BLaER1 treated with 17β-estradiol and CSF1 and Interleukin-3, amounts not matched to agents 10 nM and 100 nM (cell line): ENCODE data around the gene TPD52L1.

Experiments used
- H3K27ac ChIP-seq, 11 experiments: shearing (Covaris generic); formaldehyde crosslinking; 2 replicates each; pipeline ENCODE4 v1.8.1; 2022
- H3K27me3 ChIP-seq, 11 experiments: shearing (Covaris generic); formaldehyde crosslinking; 2 replicates each; pipeline ENCODE4 v1.8.1; 2022
- H3K36me3 ChIP-seq, 11 experiments: shearing (Covaris generic); formaldehyde crosslinking; 2 replicates each; pipeline ENCODE4 v1.8.1; 2022
- H3K4me1 ChIP-seq, 10 experiments: shearing (Covaris generic); formaldehyde crosslinking; 2 replicates each; pipeline ENCODE4 v1.8.1; 2022
- H3K4me2 ChIP-seq, 11 experiments: shearing (Covaris generic); formaldehyde crosslinking; 2 replicates each; pipeline ENCODE4 v1.8.1; 2022
- H3K4me3 ChIP-seq, 10 experiments: shearing (Covaris generic); formaldehyde crosslinking; 2 replicates each; pipeline ENCODE4 v1.8.1; 2022
- H3K9ac ChIP-seq, 11 experiments: shearing (Covaris generic); formaldehyde crosslinking; 2 replicates each; pipeline ENCODE4 v1.8.1; 2022
- H3K9me3 ChIP-seq, 11 experiments: shearing (Covaris generic); formaldehyde crosslinking; replicated peaks in 1 of 11; 2 replicates each; pipeline ENCODE4 v1.8.1; 2022
- H4K20me1 ChIP-seq, 11 experiments: shearing (Covaris generic); formaldehyde crosslinking; 2 replicates each; pipeline ENCODE4 v1.8.1; 2022
- Cebpa-rat ChIP-seq, 11 experiments: shearing (Covaris generic); IDR thresholded peaks; 2 replicates each; pipeline ENCODE4 v1.8.1; 2022

TPD52L1 gene

GRCh38 chr6:125233202-125233601 lies 79.6 kb downstream of the TPD52L1 start:
- no peak overlapping the region for H3K27ac ChIP-seq
- TF ChIP-seq Cebpa-rat (IDR thresholded peaks at IDR 0.05) = no peak
- H3K4me2 ChIP-seq = no peak overlapping the region
- no peak overlapping the region for H3K9ac ChIP-seq
- H3K27me3 ChIP-seq = no peaks in the 10 kb centered on the region
- H4K20me1 ChIP-seq = no peaks in the 10 kb centered on the region
- H3K36me3 ChIP-seq = no peaks in the 10 kb centered on the region
- peaks cover 4 to 10% (median 7%) of the 10 kb centered on the region in 10 experiments; a peak in 13 of 20 replicates for H3K4me1 ChIP-seq
- no peaks in the 10 kb centered on the region for H3K9me3 ChIP-seq
- H3K4me3 ChIP-seq = no peak overlapping the region

GRCh38 chr6:125236536-125237327 lies 83.2 kb downstream of the TPD52L1 start:
- TF ChIP-seq Cebpa-rat (IDR thresholded peaks at IDR 0.05) = 0 out of 22 replicates have a peak, but pooled peaks of 2 of the 11 experiments have one; percentile 14 to 20
- Histone ChIP-seq H3K27me3 (no peaks in the 10 kb centered on the region), H3K9me3 (peaks cover 19 to 28% (median 27%) of the 10 kb centered on the region in 11 experiments; a peak in 21 of 22 replicates), H3K9ac (no peak overlapping the region), H3K36me3 (no peaks in the 10 kb centered on the region), H4K20me1 (no peaks in the 10 kb centered on the region), H3K27ac (no peak overlapping the region), H3K4me1 (peaks cover 4 to 10% (median 7%) of the 10 kb centered on the region in 10 experiments; a peak in 13 of 20 replicates), H3K4me2 (peak overlapping the region in 8 of 11 experiments; percentile 14 to 67 (median 40); a peak in 11 of 22 replicates), H3K4me3 (no peak overlapping the region)

GRCh38 chr6:125237764-125238163 lies 84.2 kb downstream of the TPD52L1 start:
- peaks cover 29 to 38% (median 36%) of the 10 kb centered on the region in 11 experiments for H3K9me3 ChIP-seq
- no peaks in the 10 kb centered on the region for H3K36me3 ChIP-seq
- no peak for TF ChIP-seq Cebpa-rat (IDR thresholded peaks at IDR 0.05)
- H3K9ac ChIP-seq = no peak overlapping the region
- no peak overlapping the region for H3K4me3 ChIP-seq
- H3K27ac ChIP-seq = no peak overlapping the region
- H4K20me1 ChIP-seq = no peaks in the 10 kb centered on the region
- H3K27me3 ChIP-seq = no peaks in the 10 kb centered on the region
- H3K4me1 ChIP-seq = peaks cover 4 to 10% (median 7%) of the 10 kb centered on the region in 10 experiments; a peak in 13 of 20 replicates
- no peak overlapping the region for H3K4me2 ChIP-seq

GRCh38 chr6:125245109-125245508 lies 91.5 kb downstream of the TPD52L1 start:
- no peak for TF ChIP-seq Cebpa-rat (IDR thresholded peaks at IDR 0.05)
- Histone ChIP-seq H3K4me2 (no peak overlapping the region), H3K9me3 (peaks cover 47 to 57% (median 50%) of the 10 kb centered on the region in 11 experiments), H4K20me1 (no peaks in the 10 kb centered on the region), H3K4me3 (no peak overlapping the region), H3K9ac (no peak overlapping the region), H3K4me1 (no peaks in the 10 kb centered on the region), H3K27ac (no peak overlapping the region), H3K27me3 (no peaks in the 10 kb centered on the region), H3K36me3 (no peaks in the 10 kb centered on the region)

- Histone ChIP-seq H3K27ac (no peak overlapping the region), H3K9me3 (peaks cover 42 to 51% (median 44%) of the 10 kb centered on the region in 11 experiments), H3K9ac (no peak overlapping the region), H3K27me3 (no peaks in the 10 kb centered on the region), H3K36me3 (no peaks in the 10 kb centered on the region), H3K4me3 (no peak overlapping the region), H3K4me1 (no peaks in the 10 kb centered on the region), H4K20me1 (no peaks in the 10 kb centered on the region), H3K4me2 (no peak overlapping the region)
- no peak for TF ChIP-seq Cebpa-rat (IDR thresholded peaks at IDR 0.05)
Measured at GRCh38 chr6:125245523-125246264, 92.1 kb downstream of the TPD52L1 start.

- no peaks in the 10 kb centered on the region for H3K27me3 ChIP-seq
- H3K9ac ChIP-seq = no peak overlapping the region
- H3K4me3 ChIP-seq = no peak overlapping the region
- no peaks in the 10 kb centered on the region for H3K36me3 ChIP-seq
- H3K9me3 ChIP-seq = peaks cover 33 to 42% (median 36%) of the 10 kb centered on the region in 11 experiments
- no peak for TF ChIP-seq Cebpa-rat (IDR thresholded peaks at IDR 0.05)
- no peaks in the 10 kb centered on the region for H4K20me1 ChIP-seq
- H3K4me2 ChIP-seq = no peak overlapping the region
- no peak overlapping the region for H3K27ac ChIP-seq
- no peaks in the 10 kb centered on the region for H3K4me1 ChIP-seq
Measured at GRCh38 chr6:125246566-125246965, 93.0 kb downstream of the TPD52L1 start.

GRCh38 chr6:125248136-125248535 lies 94.6 kb downstream of the TPD52L1 start:
- peaks cover 18 to 27% (median 21%) of the 10 kb centered on the region in 11 experiments for H3K9me3 ChIP-seq
- no peaks in the 10 kb centered on the region for H3K27me3 ChIP-seq
- no peaks in the 10 kb centered on the region for H3K36me3 ChIP-seq
- H3K27ac ChIP-seq = no peak overlapping the region
- TF ChIP-seq Cebpa-rat (IDR thresholded peaks at IDR 0.05) = no peak
- H3K9ac ChIP-seq = no peak overlapping the region
- H4K20me1 ChIP-seq = no peaks in the 10 kb centered on the region
- H3K4me2 ChIP-seq = no peak overlapping the region
- no peaks in the 10 kb centered on the region for H3K4me1 ChIP-seq
- H3K4me3 ChIP-seq = no peak overlapping the region

- Histone ChIP-seq H3K4me2 (no peak overlapping the region), H3K36me3 (no peaks in the 10 kb centered on the region), H3K4me3 (no peak overlapping the region), H3K27me3 (no peaks in the 10 kb centered on the region), H3K9me3 (peaks cover 0 to 3% (median 0%) of the 10 kb centered on the region in 11 experiments; a peak in 3 of 22 replicates), H3K9ac (no peak overlapping the region), H4K20me1 (no peaks in the 10 kb centered on the region), H3K4me1 (no peaks in the 10 kb centered on the region), H3K27ac (no peak overlapping the region)
- TF ChIP-seq Cebpa-rat (IDR thresholded peaks at IDR 0.05) = no peak
Measured at GRCh38 chr6:125250511-125250910, 96.9 kb downstream of the TPD52L1 start.

GRCh38 chr6:125251516-125252220 lies 98.1 kb downstream of the TPD52L1 start:
- no peak for TF ChIP-seq Cebpa-rat (IDR thresholded peaks at IDR 0.05)
- Histone ChIP-seq H3K27me3 (no peaks in the 10 kb centered on the region), H3K9me3 (no peaks in the 10 kb centered on the region), H3K4me1 (no peaks in the 10 kb centered on the region), H3K4me2 (no peak overlapping the region), H4K20me1 (no peaks in the 10 kb centered on the region), H3K9ac (no peak overlapping the region), H3K36me3 (no peaks in the 10 kb centered on the region), H3K27ac (no peak overlapping the region), H3K4me3 (no peak overlapping the region)
